Metanephros (tissue), 1 donor: Measurements from ENCODE around the gene ZMPSTE24. TPM values are rescaled to one million over a fixed set of nuclear protein-coding genes. Genes with fewer than 3 reads are reported as not detected.

Experiments used
- total RNA-seq: library from RNA; depleted of rRNA; stranded (reverse); fragments of >200 nt; gene quantifications from one replicate; pipeline ENCODE4 v1.2.3, GENCODE V29; 2014

ZMPSTE24 gene
- 38.1 TPM for total RNA-seq

DNA sequence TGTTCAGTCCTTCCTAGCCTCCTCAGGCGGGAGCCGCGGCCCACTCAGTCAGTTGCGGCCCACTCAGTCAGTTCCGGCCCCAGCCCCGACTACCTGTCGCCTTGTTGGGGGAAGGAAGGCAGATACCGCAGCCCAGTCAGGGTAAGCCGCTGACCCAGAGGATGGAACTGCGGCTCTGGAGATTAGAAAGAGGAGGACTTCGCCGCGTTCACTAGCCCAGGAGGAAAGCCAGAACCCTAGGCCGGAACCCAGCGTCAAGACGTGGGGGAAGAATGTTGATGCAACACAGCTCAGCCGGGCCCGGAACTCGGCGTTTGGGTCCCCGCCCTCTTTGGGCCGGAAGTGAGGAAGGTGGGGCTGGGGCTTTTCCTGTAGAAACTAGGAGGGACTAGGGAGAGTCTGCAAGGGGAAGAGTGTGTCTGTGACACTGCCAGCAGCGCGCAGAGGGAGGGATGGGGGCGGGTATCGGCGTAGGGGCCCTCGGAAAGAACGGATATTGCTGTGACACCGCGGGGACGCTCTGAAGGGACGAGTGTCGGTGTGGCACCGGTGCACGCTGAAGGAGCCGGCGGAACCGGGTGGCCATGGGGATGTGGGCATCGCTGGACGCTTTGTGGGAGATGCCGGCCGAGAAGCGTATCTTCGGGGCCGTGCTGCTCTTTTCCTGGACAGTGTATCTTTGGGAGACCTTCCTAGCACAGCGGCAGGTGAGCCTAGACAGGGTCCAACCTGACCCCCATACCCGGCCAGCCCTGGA, at the start of gene ZMPSTE24:
Gene ZMPSTE24 (plus strand): TSS at position 549 of the 757 bp plus-strand sequence. CDS start 36 bp downstream, at position 585.

DNA sequence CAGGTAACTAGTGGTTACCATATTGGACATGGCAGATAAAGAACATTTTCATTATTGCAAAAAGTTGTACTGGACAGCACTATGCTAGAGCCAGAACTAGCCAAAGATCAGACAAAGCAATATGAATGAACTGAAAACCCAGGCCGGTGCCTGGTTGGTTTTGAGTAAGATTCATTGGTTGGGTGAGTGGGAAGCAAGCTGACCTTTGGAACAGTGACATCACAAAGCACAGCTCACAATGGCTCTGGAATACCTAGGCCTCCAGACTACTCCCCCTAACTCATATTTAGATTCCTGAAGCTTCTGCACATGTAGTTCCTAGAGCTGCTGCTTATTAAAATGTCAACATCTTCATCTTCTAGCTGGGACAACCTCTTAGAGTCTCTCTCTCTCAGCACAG, 10.4 kb upstream of the ZMPSTE24 start, which contains the start of gene TMCO2:
Gene TMCO2 (plus strand): TSS at position 283 of the 400 bp plus-strand sequence. CDS start 57 bp downstream, at position 340.

DNA sequence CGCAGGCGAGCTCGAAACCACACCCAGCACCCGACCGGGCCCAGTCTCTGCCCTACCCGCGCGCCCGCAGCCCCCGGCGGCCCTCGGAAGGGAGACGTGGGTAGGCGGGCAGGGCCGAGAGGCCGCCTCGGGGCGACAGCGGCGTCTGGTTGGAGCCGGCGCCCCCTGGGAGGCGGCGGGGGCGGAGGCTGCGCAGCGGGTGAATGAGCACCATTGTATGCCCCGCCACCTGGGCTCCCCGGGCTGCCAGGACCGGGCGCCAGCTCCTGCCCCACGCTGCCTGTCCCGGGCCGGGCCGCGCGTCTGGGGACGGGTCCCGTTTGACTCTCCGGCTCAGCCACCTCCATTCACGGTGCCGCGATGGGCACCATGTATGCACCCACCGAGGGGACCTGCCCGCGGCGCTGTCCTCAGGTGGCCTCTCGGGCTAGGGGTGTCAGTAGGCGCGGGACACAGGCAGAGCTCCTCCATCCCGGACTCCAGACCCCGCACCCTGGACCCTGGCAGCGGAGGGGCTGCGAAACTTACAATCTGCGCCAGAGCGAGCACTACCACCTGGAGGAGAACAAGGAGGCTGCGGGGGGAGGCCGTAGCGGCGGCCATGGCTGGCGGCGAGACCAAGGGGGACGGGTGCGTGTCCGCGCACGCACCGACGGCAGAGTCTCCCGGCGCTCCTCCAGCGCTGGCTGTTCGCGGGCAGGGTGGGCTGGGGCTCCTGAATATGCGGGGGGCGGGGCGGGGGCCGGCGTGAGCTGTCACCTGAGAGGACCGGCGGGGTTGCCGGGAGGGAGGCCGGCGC, 58.8 kb downstream of the ZMPSTE24 start, which contains the start of gene COL9A2:
Gene COL9A2 (minus strand): TSS at position 692 of the 799 bp plus-strand sequence. CDS start 89 bp downstream, at position 603.

Other genes with a start within 250 kb of the ZMPSTE24 start
- gene CAP1, start 217.5 kb upstream of the ZMPSTE24 start, total RNA-seq: 120 TPM
- 61.5 TPM for gene PPT1, start 161.0 kb upstream of the ZMPSTE24 start, total RNA-seq
- 33.2 TPM for gene RLF, start 96.8 kb upstream of the ZMPSTE24 start, total RNA-seq
- gene TMCO2, start 10.3 kb upstream of the ZMPSTE24 start, total RNA-seq: not detected
- 18.7 TPM for gene COL9A2, start 59.0 kb downstream of the ZMPSTE24 start, total RNA-seq
- gene SMAP2, start 115.5 kb downstream of the ZMPSTE24 start, total RNA-seq: 15.6 TPM
- gene ZFP69B, start 192.2 kb downstream of the ZMPSTE24 start, total RNA-seq: 2.9 TPM
- 3.0 TPM for gene ZFP69, start 219.1 kb downstream of the ZMPSTE24 start, total RNA-seq